Measurements from ENCODE around the gene SCAF1. TPM values are rescaled to one million over a fixed set of nuclear protein-coding genes. Genes with fewer than 3 reads are reported as not detected.
A peak's percentile ranks its signal among the peaks of the same experiment; 100 is the strongest.

SCAF1 gene
- total and polyA plus RNA-seq, 9 of the 15 experiments (the other 6 are each of a cell fraction or from before 2014, with no cell fraction given), result 0.20 to 79.0 (median 4.9) TPM

DNA sequence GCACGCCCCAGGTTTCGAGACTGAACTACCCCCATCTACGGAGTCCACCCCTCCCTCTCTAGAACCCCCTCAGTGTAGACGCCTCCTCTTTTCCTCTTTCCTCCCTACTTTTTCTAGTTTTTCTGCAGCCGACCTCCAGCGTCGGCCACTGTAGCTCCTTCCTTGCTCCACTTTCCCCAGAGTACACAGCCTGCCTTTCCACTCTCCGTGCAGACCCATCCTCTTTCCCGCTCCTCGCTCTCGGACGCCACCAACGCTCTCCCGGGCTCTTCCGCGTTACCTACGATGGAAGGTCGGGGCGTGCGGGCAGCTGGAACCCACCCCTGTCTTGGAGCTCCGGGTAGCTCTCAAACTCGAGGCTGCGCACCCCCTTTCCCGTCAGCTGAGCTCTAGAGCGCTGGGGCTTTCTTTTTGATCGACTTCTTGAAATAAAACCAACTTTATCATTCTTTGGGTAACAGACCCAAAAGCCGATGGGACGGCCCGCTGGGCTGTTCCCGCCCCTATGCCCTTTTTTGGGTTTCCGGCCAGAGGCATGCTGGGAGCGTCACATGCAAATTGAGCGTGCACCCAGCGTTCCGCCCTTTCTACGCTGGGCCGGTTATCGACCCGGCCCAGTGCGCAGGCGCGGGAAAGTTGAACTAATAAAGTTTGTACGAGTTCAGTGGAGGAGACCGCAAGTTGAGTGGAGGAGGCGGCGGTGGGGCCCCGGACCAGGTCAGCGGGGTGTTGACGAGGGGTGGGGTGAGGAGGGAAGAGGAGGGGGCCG is 23.5 kb downstream of the SCAF1 start, which contains the start of the genes BCL2L12 and IRF3 (continued):
- TF ChIP-seq HBP1 (CRISPR knock-in tag; IDR thresholded peaks at IDR 0.05) (peak; percentile 32; the same call in 1 of the 2 replicates), RNF219 (CRISPR knock-in tag; IDR thresholded peaks at IDR 0.05) (no peak), TFAP4 (CRISPR knock-in tag; IDR thresholded peaks at IDR 0.05; ENCODE audit: borderline replicate concordance) (peak; percentile 89), ESRRA (IDR thresholded peaks at IDR 0.05; ENCODE audit: borderline replicate concordance, low read depth) (peak; percentile 63; the same call in 1 of the 2 replicates), ZC3H4 (CRISPR knock-in tag; IDR thresholded peaks at IDR 0.05; ENCODE audit: borderline replicate concordance) (no peak), BCOR (IDR thresholded peaks at IDR 0.05) (peak; percentile 64; the same call in 1 of the 2 replicates), ZNF24 (IDR thresholded peaks at IDR 0.05) (peak; percentile 96), ZBTB49 (CRISPR knock-in tag; IDR thresholded peaks at IDR 0.05; ENCODE audit: borderline replicate concordance) (no peak), PHF20 (IDR thresholded peaks at IDR 0.05; ENCODE audit: partially characterized antibody) (no peak), EP300 (IDR thresholded peaks at IDR 0.05; ENCODE audit: low read length) (no peak), MECOM (CRISPR knock-in tag; IDR thresholded peaks at IDR 0.05) (no peak), HOXB6 (CRISPR knock-in tag; IDR thresholded peaks at IDR 0.05; ENCODE audit: borderline replicate concordance) (no peak), PCBP1 (IDR thresholded peaks at IDR 0.05; ENCODE audit: low read depth, low read length, poor library complexity, severe bottlenecking) (peak; percentile 60)
- TF ChIP-seq, protein P1, sequence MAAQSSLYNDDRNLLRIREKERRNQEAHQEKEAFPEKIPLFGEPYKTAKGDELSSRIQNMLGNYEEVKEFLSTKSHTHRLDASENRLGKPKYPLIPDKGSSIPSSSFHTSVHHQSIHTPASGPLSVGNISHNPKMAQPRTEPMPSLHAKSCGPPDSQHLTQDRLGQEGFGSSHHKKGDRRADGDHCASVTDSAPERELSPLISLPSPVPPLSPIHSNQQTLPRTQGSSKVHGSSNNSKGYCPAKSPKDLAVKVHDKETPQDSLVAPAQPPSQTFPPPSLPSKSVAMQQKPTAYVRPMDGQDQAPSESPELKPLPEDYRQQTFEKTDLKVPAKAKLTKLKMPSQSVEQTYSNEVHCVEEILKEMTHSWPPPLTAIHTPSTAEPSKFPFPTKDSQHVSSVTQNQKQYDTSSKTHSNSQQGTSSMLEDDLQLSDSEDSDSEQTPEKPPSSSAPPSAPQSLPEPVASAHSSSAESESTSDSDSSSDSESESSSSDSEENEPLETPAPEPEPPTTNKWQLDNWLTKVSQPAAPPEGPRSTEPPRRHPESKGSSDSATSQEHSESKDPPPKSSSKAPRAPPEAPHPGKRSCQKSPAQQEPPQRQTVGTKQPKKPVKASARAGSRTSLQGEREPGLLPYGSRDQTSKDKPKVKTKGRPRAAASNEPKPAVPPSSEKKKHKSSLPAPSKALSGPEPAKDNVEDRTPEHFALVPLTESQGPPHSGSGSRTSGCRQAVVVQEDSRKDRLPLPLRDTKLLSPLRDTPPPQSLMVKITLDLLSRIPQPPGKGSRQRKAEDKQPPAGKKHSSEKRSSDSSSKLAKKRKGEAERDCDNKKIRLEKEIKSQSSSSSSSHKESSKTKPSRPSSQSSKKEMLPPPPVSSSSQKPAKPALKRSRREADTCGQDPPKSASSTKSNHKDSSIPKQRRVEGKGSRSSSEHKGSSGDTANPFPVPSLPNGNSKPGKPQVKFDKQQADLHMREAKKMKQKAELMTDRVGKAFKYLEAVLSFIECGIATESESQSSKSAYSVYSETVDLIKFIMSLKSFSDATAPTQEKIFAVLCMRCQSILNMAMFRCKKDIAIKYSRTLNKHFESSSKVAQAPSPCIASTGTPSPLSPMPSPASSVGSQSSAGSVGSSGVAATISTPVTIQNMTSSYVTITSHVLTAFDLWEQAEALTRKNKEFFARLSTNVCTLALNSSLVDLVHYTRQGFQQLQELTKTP (IDR thresholded peaks at IDR 0.05; ENCODE audit: low read depth in 1 of 2, partially characterized antibody in 2 of 2), result peak in 1 of 2 experiments; percentile 50
- TF ChIP-seq, protein P2, sequence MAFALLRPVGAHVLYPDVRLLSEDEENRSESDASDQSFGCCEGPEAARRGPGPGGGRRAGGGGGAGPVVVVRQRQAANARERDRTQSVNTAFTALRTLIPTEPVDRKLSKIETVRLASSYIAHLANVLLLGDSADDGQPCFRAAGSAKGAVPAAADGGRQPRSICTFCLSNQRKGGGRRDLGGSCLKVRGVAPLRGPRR (CRISPR knock-in tag; IDR thresholded peaks at IDR 0.05), result no peak

Data from K562 (cell line).